Measurements from ENCODE around the gene TBX19.

- TF ChIP-seq CTCF (IDR thresholded peaks at IDR 0.05) (no peak), PHF8 (IDR thresholded peaks at IDR 0.05; ENCODE audit: borderline replicate concordance, low read depth) (no peak), MYC (IDR thresholded peaks at IDR 0.05; ENCODE audit: borderline replicate concordance, low read length) (no peak), MAZ (IDR thresholded peaks at IDR 0.05; ENCODE audit: borderline replicate concordance, low read depth, low read length) (no peak), REST (IDR thresholded peaks at IDR 0.05) (no peak), POLR2A (IDR thresholded peaks at IDR 0.05; ENCODE audit: low read length) (no peak), MAX (IDR thresholded peaks at IDR 0.05) (no peak), KDM5A (IDR thresholded peaks at IDR 0.05) (no peak), ZFP36 (IDR thresholded peaks at IDR 0.05; ENCODE audit: borderline replicate concordance, partially characterized antibody) (no peak)
Observed at GRCh38 chr1:168246506-168246905, 34.2 kb upstream of the TBX19 start.
